RPMI7951 (cell line): ENCODE results near the gene MATN1. TPM values are rescaled to one million over a fixed set of nuclear protein-coding genes. Genes with fewer than 3 reads are reported as not detected.

Experiments
- DNase-seq: peaks from one replicate; pipeline ENCODE4 v3.0.0-alpha.2; 2012; ENCODE audit warnings: low read depth
- total RNA-seq: library from RNA; depleted of rRNA; stranded (reverse); fragments of >200 nt; shearing (Covaris generic); gene quantifications from 2 replicates; pipeline ENCODE4 v1.2.3, GENCODE V29; 2014

MATN1 gene
- total RNA-seq, 1 experiment from 2014 or later, result 0.48 TPM

DNA sequence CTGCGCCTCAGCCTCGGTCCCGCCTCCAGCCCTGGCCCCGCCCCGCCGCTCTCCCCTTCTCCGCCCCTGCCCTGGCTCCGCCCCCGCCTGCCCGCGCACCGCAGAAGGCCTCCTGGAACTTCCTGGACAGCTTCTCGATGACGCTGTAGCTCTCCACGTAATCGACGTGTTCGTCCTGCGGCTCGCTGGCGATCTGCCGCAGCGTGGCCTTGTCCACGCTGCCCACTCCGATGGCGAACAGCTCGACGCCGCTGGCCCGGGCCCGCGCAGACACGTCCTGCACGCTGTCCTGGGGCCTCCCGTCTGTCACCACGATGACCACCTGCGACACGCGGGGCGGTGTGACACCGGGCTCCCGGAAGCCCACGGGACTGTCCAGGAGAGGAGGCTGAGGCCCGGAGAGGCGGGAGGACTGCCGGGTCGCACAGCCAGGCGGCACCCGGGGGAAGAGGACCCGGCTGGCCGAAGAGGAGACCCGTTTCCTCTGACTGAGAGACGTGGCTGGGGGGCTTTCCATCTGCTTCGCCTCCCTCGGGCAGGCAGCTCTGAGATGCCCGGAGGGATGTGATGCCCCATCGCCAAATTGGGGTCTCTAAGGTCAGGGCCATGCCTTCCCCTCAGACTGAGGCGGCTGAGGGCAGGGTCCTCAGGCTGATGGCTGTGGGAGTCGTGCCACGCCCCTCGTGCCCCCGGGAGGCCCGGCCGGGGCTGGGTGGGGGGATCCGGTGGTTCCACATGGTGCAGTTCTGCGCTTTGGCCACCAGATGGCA is 4.6 kb downstream of the MATN1 start:
- peak; percentile 97 for DNase-seq

DNA sequence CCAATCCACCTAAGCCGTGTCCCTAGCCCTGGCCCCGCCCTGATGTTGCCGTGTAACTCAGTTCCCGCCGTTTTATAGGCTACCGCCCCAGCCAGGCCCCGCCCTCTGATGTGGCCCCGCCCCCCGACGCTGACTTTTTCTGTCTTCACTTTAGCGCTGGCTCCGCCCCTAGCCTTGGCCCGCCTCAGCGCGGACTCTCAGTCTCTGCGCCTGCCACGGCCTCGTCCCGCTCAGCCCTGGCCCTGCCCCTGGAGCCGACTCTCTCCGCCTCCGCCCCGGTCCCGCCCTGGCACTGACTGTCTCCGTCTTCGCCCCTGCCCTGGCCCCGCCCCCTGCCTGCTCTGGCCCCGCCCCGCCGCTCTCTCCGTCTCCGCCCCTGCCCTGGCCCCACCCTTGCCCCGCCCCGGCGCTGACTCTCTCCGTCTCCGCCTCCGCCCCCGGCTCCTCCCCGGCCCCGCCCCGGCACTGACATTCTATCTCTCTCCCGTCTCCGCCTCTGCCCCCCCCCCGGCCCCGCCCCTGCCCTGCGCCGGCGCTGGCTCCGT is 5.2 kb downstream of the MATN1 start:
- DNase-seq, result peak; percentile 97

DNA sequence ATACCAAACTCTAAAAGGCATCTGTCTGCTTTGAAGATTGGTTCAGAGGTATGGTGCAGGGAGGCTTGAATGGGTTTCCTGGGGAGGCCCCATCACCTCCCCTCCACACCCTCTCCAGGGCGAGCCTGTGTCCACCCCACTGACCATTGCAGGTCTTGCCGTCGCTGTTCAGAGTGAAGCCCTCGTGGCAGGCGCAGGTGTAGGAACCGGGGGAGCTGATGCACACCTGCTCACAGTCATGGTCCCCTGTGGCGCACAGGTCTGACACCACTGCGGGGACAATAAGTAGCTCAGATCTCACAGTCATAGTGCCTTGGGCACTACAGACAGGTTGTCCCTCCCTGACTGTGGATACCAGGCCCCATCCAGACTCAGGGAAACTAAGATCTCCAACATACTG is 6.7 kb downstream of the MATN1 start:
- no peak for DNase-seq

DNA sequence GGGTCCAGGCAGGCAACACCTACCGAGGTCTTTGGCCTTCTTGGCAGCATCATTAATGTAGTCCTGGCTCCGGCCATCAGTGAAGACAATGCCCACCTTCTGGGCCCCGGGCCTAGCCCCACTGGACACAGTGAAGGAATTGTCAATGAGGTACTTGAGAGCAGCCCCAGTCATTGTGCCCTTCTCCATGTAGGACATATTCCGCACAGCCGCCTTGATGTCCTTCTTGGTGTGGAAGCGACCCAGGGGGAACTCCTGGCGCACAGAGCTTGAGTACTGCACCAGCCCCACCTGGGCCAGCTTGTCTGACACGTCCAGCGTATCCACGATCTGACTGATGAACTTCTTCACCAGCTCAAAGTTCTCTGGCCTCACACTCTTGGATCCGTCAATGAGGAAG is 7.5 kb downstream of the MATN1 start:
- DNase-seq, result no peak

DNA sequence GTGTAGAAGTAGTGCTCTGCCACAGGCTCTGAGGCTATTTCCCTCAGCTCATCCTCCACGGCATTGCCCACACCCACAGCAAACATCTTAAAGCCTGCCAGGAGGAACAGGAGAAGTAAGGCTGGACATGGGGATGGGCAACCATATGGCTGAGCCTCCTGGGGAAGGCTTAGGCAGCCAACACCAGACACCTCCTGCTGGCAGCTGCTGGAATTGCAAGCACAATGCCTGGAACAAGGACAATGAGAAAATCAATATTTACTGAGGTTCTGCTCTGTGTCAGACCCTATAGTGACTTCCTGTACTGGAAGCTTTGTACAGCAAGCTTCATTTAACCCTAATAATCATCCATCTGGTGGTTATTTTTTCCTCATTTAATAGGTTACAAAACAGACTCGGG is 8.2 kb downstream of the MATN1 start:
- no peak for DNase-seq

DNA sequence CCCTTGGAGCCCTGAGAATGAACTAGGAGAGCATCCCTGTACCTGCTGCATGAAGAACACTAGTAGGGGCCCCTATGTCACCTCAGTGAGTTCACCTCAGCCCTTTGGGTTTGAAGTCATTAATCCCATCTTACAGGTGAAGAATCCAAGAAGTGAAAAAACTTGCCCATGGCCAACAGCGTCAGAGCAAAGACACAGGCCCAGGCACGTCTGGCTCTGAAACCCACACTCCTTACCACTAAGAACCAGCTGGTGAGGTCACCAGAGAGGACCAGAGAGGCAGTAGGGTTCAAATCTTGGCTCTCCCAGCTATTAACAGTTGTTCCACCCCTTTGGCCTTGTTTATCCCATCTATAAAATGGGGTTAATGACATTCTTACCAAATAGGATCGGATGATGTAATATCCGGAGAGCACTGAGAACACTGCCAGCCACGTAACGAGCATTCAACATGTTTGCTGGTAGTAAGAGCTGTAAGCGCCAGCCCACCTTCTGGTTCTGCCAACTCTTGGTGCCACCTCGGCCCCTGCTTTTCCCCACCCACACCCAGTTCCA is 8.8 kb downstream of the MATN1 start:
- no peak for DNase-seq

DNA sequence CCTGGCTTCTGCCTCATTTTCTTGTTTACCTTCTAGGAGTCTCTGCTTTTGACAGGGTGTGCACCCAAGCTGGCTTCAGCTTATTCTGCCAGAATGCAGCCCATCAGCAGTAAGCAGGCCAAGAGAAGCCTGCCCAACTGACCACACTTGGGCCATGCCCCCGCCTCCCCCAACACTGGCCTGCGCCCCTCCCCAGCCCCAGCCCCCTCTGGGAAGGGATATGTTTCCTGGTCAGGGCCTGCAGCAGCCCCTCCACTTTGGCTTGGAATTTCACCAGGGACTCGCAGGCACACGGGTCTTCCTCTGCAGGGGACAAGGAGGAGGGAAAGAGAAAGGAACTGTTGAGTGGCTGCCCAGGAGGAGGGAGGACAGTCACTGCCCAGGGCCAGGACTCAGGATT is 9.4 kb downstream of the MATN1 start:
- DNase-seq, result no peak

DNA sequence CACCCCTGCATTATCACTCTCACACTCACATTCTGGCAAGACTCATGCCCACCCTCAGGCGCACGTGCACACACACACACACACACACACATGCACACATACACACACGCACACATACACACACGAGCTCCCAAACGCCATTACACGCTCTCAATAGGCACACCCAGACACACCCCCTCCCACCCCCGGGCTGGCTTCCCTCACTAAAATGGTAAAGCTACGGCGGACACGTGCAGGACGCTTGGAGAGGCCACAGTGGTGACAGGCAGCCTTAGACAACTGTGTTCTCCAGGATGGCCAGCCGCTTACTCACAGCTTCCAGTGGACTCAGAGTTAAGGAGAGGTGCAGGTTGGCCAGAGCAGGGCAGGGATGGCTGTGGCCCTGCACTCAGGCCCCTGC is 10.1 kb downstream of the MATN1 start:
- no peak for DNase-seq

DNA sequence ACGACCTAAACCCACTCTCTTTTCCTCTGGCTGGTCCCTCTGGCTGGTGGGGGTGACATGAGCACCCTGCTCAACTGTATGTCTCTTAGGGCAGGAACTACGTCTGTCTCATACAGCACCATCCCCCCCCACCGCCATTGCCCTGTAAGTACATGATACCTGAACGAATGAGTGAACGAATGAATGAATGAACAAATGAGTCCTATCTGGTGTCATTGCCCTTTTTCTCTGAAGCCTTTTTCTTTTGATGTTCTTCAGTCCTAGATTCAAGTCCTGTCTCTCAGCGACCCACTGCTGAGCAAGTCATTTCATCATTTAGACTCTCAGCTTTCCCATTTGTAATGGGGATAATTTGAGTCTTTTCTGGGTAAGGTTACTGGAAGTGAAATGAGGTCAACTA is 10.8 kb downstream of the MATN1 start:
- no peak for DNase-seq

DNA sequence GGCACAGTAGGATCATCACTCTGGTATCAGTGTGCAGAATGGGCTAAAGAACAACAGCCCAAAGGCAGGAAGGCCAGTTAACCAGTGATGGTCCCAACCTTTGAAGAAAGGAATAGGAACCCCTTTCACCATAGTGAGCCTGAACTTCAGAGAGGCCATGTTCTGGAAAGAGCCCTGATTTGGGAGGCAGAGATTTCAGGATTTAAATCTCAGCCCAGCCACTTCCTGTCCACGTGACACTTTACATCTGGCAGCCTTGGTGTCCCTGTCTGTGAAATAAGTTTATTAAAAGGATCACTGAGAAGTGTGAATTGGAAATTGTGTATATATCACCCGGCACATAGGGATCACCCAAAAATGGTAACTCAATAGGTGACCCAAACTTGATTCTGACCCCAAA is 13.0 kb downstream of the MATN1 start:
- DNase-seq, result no peak

DNA sequence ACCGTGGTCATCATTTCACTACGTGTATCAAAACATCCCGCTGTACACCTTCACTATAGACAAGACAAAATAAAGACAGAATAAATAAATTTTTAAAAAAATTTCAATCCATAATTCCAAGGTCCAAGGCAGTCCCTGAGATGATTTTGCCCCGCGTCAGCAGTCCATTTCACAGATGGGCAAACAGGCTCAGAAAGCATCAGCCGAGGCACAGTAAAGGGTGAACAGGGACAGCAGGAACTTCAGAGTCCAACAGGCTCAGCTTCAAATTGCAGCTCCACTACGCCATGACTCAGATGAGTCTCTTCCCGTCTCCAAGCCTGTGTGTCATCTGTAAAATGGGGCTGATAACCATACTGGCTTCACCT is 15.0 kb downstream of the MATN1 start:
- no peak for DNase-seq

DNA sequence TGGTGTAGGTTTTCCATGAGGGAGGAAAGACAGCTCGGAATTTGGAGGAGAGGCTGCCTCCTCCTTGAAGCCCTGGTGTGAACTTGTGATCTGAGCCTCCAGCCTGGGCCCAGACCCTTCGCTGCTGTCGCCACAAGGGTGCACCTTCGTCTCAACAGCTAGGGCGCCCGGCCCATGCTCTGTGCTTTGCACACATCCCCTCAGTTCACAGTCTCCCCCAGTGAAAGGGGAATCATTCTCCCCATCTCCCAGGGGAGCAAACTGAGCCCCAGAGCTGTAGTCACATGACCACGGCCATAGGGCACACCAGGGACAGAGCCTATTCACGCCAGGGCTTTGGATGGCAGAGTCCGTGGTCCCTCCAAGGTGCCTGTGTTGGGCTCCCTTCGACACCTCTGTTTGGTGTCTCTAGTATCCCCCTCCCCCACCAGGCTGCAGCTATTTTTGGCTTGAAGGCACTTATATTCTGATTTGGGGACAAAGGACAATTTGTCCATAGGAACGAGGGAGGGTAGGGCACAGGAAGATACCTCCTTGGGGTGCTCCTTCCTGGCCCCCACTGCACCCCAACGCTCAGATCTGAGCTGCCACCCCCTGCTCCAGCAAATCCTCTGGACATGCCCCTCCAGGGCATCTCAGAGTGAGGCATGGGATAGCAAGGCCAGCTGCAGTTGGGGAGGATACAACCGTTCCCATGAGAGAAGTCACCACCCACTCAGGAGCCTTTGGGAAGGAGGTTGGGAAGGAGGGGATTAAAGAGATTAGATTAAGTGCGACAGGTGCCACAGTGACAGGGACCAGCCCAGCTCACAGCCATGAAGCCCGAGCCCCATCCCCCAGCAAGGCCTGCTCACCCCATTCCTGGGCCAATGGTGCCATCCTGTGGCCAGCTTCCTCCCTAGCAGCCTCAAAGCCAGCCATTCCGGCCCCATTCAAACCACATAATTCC is 15.7 kb downstream of the MATN1 start:
- DNase-seq, result peak; percentile 61

DNA sequence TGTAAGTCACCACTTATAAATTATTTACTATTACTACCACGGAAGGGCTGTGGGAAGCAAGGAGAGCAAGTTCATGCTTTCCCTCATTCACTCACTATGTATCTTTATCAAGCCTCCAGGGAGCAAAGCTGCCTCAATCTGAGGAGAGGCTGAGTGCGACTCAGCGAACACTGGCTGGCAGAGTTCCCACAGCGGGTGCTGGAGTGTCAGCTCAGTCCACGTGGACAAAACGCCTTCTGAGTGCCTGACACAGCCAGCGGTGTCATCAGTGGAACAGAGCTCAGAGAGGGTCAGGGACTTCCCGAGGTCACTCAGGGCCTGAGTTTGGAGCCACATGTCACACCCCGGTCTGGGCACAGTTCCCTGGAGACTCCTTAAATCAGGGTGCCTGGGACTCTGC is 16.9 kb downstream of the MATN1 start:
- peak; percentile 64 for DNase-seq

DNA sequence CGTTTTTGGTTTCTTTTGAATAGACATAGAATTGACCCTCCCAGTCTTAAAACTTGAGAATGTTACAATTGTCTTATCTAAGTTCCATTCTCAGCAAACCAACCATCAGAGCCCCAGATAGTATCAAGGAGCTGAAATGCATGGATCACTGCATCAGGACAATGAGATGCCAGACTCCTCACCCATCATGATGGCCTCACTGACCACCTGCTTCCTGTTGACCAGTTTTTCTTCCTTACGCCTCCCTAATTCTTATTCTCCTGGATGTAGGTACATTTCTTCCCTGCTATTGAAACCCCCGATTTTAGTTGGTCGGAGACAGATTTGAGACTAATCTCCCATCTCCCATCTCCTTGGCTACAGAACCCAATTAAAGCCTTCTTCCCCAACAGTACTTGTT is 17.7 kb downstream of the MATN1 start:
- no peak for DNase-seq

DNA sequence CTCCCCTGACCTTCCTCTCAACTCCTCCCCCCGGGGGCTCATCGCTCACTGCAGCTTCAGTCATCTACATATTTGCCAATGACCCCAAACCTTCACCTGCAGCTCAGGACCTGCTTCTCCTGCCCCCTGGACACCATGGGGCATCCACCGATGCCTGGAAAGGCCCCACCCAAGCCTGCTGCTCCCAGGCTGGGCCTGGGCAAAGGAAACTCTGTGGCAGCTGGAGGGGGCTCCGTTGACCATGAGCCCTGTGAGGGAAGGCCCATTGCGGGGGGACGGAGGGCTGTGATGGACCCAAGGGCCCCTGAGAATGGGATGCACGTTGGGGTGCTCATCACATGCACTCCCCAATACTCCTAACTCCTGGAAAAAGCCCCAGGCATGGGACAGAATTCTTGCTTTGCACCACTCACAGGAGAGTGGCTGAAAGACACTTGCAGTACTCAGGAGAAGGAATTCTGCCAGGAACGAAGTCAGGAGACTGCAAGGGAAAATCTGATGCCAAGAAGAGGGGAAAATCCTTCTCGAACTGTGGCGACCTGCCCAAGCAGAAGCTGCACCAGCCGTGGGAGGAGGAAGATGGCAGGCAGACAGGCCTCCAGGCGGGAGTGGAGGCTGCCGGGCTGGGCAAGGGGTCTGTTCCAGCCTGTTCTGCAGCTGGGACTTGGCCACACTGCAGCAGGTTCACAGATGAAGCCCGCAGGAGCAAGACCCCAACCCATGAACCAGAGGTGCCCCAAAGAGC is 18.4 kb downstream of the MATN1 start:
- no peak for DNase-seq

DNA sequence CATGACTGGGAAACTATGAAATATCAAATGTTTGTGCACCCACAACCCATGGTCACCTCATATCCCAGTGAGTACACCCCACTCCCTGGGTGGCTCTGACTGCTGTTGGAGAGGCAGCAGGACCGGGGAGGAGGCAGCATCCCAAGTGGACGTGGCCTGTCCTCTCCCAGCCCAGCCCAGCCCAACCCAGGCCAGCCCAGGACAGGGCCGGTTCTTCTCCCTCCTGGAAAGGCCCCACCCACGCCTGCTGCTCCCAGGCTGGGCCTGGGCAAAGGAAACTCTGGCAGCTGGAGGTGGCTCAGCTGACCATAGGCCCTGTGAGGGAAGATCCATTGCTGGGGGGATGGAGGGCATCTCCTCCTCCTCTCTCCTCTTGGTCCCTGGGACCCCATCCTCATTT is 19.1 kb downstream of the MATN1 start:
- DNase-seq, result peak; percentile 47

DNA sequence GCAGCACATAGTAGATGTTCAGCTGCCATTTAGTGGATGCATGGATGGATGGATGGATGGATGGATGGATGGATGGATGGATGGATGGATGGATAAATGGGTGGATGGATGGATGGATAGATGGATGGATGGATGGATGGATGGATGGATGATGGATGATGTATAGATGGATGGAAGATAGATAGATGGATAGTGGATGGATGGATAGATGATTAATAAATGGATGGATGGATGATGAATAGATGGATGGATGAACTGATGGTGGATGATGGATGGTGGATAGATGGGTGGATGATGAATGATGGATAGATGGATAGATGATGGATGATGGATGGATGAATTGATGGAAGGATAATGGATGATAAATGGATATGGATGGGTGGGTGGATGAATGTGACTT is 20.6 kb downstream of the MATN1 start:
- no peak for DNase-seq

DNA sequence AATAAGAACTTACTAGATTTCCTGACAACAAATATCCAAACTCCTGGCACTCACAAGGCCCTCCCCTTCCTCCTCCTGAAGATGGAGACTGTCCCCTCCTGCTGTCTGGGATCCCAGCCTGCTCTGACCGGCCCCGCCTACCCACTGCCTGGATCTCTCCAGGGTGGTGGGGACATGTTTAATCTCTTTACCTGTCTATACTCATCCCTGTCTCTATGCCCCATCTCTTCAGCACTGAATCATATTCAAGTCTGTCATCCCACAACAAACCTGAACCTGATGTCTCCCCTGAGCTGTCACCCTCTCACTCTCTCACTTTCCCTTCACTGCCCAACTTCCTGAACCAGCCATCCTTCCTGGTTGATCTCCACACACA is 22.1 kb downstream of the MATN1 start:
- DNase-seq, result no peak

DNA sequence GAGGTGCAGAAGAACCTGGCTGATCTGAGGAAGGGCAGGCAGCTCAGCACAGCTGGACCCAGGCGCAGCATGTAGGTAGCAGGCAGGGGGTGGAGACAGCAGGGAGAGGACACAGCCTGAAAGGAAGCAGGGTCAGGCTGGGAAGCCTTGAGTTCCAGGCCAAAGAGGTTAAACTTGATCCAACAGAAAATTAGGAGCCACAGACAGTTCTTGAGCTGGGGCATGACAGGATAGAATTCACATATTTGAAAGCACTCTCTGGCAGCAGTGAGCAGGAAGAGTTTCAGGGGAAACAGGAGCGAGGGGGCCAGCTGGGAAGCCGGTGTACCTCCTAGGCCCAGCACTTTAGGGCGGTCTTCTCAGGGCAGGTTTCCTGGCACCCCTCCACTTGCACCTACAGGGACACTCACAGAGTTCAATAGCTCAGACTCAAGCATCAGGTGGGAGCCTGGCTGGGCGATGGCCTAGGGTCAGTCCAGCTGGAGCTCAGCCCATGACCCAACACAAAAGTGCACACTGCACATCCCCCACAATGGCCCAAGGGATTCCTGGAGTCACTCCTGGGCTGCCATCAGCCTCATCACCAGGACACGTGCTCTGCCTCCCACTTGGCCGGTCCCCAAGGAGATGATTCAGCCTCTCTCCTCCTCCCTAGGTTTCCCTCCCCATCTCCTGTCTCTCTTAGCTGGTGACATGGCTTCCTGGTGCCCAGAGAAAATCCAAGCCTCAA is 22.7 kb downstream of the MATN1 start:
- peak; percentile 92 for DNase-seq

DNA sequence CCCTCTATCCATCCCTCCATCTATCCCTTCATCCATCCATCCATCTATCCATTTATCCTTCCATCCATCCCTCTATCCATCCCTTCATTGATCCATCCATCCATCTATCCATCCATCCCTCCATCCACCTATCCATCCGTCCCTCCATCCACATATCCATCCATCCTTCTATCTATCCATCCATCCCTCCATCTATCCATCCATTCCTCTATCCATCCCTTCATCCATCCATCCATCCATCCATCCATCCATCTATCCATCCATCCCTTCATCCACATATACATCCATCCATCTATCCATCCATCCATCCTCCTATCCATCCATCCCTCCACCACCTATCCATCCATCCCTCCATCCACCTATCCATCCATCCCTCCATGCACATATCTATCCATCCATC is 23.6 kb downstream of the MATN1 start:
- no peak for DNase-seq

DNA sequence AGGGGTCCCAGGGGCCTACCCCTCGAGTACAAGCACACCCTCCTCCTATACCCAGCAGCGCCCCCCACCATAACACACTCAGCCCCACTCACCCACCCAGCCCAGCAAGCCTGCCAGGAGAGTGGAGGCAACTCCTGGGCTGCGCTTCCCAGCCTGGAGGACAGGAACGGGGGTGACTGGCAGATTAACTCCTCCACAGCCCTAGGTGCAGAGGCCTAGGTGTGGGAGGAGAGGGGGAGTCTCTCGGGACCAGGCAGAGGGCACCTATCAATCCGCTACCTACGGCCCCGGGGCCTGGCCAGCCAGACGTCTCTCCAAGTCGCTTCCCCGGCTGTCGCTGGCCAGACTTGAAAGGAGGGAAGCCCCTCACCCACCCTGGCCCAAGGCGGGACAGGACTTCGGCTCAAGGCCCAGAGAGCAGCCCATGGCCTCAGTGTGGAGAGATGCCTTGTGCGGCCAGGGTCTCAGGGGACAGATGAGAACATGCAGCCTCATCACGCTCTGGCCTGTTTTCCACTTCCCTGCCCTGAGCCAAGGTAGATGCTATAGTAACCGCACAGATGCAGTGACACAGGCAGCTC is 24.9 kb downstream of the MATN1 start:
- DNase-seq, result no peak
